Naive thymus-derived CD8-positive, alpha-beta T cell (primary cell): ENCODE data around the gene C1orf122. TPM values are rescaled to one million over a fixed set of nuclear protein-coding genes. Genes with fewer than 3 reads are reported as not detected.
A peak's percentile ranks its signal among the peaks of the same experiment; 100 is the strongest.

Experiments used
- ATAC-seq, 2 donors: fragments of 150-1000 bp; cut with Tn5 transposase in 1 of 2; sonication (Bioruptor Pico), chemical (Tn5 transposase) in 1 of 2; 1 replicate in 1 of 2; 2 replicates in 1 of 2; pipeline ENCODE4 v1.10.0; 2021; ENCODE audit warnings: mild to moderate bottlenecking in 2 of 2, moderate library complexity in 2 of 2
- POLR2A ChIA-PET: fragments of 350-600 bp; sonication (Branson Sonifier 250); formaldehyde crosslinking; loops from one replicate; lab custom pipeline; 2021; ENCODE audit warnings: antibody characterized with exemption; lab: Charles Lee
- DNase-seq, 10 donors: peaks; one replicate each; pipeline versions ENCODE4 v3.0.0 to v3.0.0-alpha.2; 2020 to 2022
- H3K27ac Mint-ChIP-seq, 10 donors: one replicate each; pipeline ENCODE4 v1.8.0; 2020 to 2022; ENCODE audit warnings: mild to moderate bottlenecking in 10 of 10, mixed read lengths in 10 of 10, moderate library complexity in 4 of 10, inconsistent platforms in 1 of 10
- H3K27me3 Mint-ChIP-seq, 5 donors: one replicate each; pipeline ENCODE4 v1.8.0; 2021 to 2022; ENCODE audit warnings: mixed read lengths in 5 of 5
- H3K36me3 Mint-ChIP-seq, 3 donors: one replicate each; pipeline ENCODE4 v1.8.0; 2020 to 2022; ENCODE audit warnings: mixed read lengths in 3 of 3, mild to moderate bottlenecking in 2 of 3, inconsistent platforms in 1 of 3
- H3K4me1 Mint-ChIP-seq, 4 donors: one replicate each; pipeline ENCODE4 v1.8.0; 2021 to 2022; ENCODE audit warnings: mixed read lengths in 4 of 4
- H3K4me3 Mint-ChIP-seq, 10 donors: one replicate each; pipeline ENCODE4 v1.8.0; 2020 to 2022; ENCODE audit warnings: mild to moderate bottlenecking in 10 of 10, mixed read lengths in 10 of 10, moderate library complexity in 6 of 10, inconsistent platforms in 1 of 10
- H3K9me3 Mint-ChIP-seq, 9 donors: one replicate each; pipeline ENCODE4 v1.8.0; 2020 to 2022; ENCODE audit warnings: mixed read lengths in 9 of 9, mild to moderate bottlenecking in 3 of 9, inconsistent platforms in 1 of 9, moderate library complexity in 1 of 9
- polyA plus RNA-seq, 3 donors: library from polyadenylated mRNA; unstranded; fragments of 300-500 nt; fragmentation: Illumina TruSeq; gene quantifications; one replicate each; pipeline ENCODE4 v1.2.3, GENCODE V29; 2021
- total RNA-seq, 8 experiments: library from RNA in 2 of 8; stranded (reverse) in 2 of 8; gene quantifications; one replicate each; pipeline ENCODE4 v1.2.3 and lab custom pipeline; 2021 to 2026

Gene C1orf122
- total and polyA plus RNA-seq, 5 experiments from 2014 or later = 15.1 to 30.5 (median 28.5) TPM

DNA sequence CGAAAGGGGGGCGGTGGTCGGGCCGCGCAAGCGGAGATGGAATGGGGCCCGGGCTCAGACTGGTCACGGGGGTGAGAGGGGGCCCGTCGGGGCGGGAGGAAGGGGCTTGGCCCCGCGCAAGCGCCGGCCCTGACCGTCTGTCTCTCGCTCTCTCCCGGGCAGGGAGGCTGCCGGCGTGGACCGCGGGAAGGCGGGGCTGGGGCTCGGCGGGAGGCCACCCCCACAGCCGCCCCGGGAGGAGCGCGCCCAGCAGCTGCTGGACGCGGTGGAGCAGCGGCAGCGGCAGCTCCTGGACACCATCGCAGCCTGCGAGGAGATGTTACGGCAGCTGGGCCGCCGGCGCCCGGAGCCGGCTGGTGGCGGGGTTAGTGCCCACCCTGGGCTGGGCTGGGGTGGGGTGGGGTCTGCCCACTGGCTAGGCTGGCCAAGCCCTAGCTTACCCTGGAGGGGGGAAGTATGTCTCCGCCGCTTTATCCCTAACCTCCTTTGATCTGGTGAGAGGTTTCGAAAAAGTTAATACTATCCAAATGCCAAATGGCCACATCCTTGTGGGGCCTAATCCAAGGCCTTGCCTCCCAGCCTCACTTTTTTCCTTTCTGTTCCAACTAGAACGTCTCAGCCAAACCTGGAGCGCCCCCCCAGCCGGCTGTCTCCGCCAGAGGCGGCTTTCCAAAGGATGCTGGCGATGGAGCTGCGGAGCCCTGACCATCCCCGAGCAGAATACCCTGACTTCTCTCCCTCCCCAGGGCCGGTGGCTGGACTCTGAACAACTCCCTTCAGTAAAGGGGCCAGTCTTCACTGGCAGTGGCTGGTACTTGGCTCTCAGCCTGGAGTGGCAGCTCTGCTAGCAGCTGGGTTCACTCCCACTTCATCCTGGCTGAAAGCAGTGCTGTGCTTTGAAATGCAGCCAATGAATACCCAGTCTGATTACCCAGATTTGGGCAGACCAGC, 1.1 kb downstream of the C1orf122 start:
- peak in 4 of 10 donors; percentile 2 to 33 (median 9) for DNase-seq
- Mint-ChIP-seq H3K9me3 (no peaks in the 10 kb centered on the region), H3K27ac (peak overlapping the region; percentile 90 to 99 (median 98)), H3K4me3 (peak overlapping the region; percentile 92 to 99 (median 96)), H3K4me1 (peaks cover 10 to 50% (median 43%) of the 10 kb centered on the region in 4 donors), H3K36me3 (peaks cover 5 to 30% (median 6%) of the 10 kb centered on the region in 3 donors), H3K27me3 (no peaks in the 10 kb centered on the region)
- peak; percentile 36 to 52 for ATAC-seq
- POLR2A ChIA-PET = interaction anchor here (0.6 to 2.7 kb wide), 9 partner anchors 10 to 329 kb away, joined by 3 to 21 read pairs (median 4); partner anchors contain the start of genes CDCA8 and MTF1

DNA sequence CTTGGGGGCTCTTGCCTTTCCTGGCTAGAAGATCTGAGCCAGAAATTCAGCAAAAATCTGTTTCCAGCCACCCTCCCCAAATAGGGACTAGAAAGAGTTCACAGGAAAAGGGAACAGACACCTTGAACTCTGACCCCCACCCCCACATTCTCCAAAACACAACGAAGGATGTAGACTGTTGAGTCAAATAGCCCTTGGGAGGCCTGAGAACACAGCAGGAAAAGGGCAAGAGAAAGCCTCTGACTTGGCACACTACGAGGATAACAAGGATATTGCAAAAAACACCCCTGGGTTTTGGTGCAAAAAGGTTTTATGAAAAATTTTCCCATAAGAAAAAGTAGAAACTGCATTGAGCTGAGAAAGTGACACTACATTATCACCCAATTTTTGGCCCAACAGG, 2.4 kb downstream of the C1orf122 start:
- Mint-ChIP-seq H3K4me1 (peaks cover 8 to 42% (median 38%) of the 10 kb centered on the region in 4 donors), H3K4me3 (peak overlapping the region in 4 of 10 donors; percentile 11 to 99 (median 56)), H3K36me3 (peaks cover 0 to 29% (median 0%) of the 10 kb centered on the region in 3 donors), H3K27me3 (no peaks in the 10 kb centered on the region), H3K9me3 (no peaks in the 10 kb centered on the region), H3K27ac (peak overlapping the region in 5 of 10 donors; percentile 11 to 68 (median 24))
- DNase-seq (no peak), ATAC-seq (no peak)
- POLR2A ChIA-PET = no interaction called here

- POLR2A ChIA-PET = no interaction called here
- Mint-ChIP-seq H3K4me3 (peak overlapping the region in 4 of 10 donors; percentile 22 to 53 (median 39)), H3K4me1 (peaks cover 8 to 36% (median 31%) of the 10 kb centered on the region in 4 donors), H3K27me3 (no peaks in the 10 kb centered on the region), H3K9me3 (no peaks in the 10 kb centered on the region), H3K27ac (peak overlapping the region in 8 of 10 donors; percentile 24 to 79 (median 49)), H3K36me3 (peaks cover 0 to 26% (median 0%) of the 10 kb centered on the region in 3 donors)
- DNase-seq (peak; percentile 36 to 73 (median 53)), ATAC-seq (peak in 1 of 2 donors; percentile 36)
Measured at GRCh38 chr1:37811027-37811655, 3.6 kb downstream of the C1orf122 start.

GRCh38 chr1:37813529-37814145, 6.0 kb downstream of the C1orf122 start:
- H3K4me3 Mint-ChIP-seq = no peak overlapping the region
- POLR2A ChIA-PET = no interaction called here
- peaks cover 0 to 44% (median 2%) of the 10 kb centered on the region in 3 donors for H3K36me3 Mint-ChIP-seq
- peaks cover 5 to 23% (median 16%) of the 10 kb centered on the region in 4 donors for H3K4me1 Mint-ChIP-seq
- DNase-seq (no peak), ATAC-seq (no peak)
- H3K27me3 Mint-ChIP-seq = no peaks in the 10 kb centered on the region
- H3K9me3 Mint-ChIP-seq = no peaks in the 10 kb centered on the region
- H3K27ac Mint-ChIP-seq = no peak overlapping the region

DNA sequence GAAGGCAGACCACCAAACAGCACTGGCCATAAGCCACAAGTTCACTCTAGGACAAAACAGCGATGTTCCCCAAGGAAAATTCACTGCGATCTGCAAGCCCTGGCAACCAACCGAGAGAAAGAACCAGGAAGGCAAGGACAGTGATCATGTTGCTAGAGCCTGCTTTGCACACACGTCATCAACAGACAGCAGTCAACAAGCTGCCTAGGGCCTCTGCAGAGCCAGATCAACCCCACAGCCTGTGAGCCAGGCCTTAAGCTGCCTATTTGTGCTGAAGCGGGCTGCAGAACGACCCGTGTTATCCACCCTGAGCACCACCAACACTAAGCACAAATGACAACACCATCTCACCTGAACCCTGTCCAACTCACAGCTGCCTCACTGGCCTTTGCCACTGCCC, 6.7 kb downstream of the C1orf122 start:
- DNase-seq (no peak), ATAC-seq (no peak)
- POLR2A ChIA-PET = no interaction called here
- H3K27me3 Mint-ChIP-seq = no peaks in the 10 kb centered on the region
- peaks cover 0 to 46% (median 2%) of the 10 kb centered on the region in 3 donors for H3K36me3 Mint-ChIP-seq
- H3K4me3 Mint-ChIP-seq = no peak overlapping the region
- H3K9me3 Mint-ChIP-seq = no peaks in the 10 kb centered on the region
- H3K27ac Mint-ChIP-seq = peak overlapping the region in 1 of 10 donors; percentile 29
- H3K4me1 Mint-ChIP-seq = peaks cover 1 to 17% (median 10%) of the 10 kb centered on the region in 4 donors

- Mint-ChIP-seq H3K27ac (peak overlapping the region in 1 of 10 donors; percentile 33), H3K9me3 (no peaks in the 10 kb centered on the region), H3K36me3 (peaks cover 0 to 74% (median 13%) of the 10 kb centered on the region in 3 donors), H3K27me3 (no peaks in the 10 kb centered on the region), H3K4me1 (no peaks in the 10 kb centered on the region), H3K4me3 (no peak overlapping the region)
- ATAC-seq (no peak), DNase-seq (no peak)
- POLR2A ChIA-PET = interaction anchor here (1.1 kb wide), 1 partner anchor 10 kb away, joined by 3 read pairs; the partner anchor contains the start of genes C1orf122 and YRDC
Measured at GRCh38 chr1:37817481-37817880, 9.9 kb downstream of the C1orf122 start.

GRCh38 chr1:37821481-37821880, 13.9 kb downstream of the C1orf122 start:
- POLR2A ChIA-PET = interaction anchor here (1.4 kb wide), 1 partner anchor 13 kb away, joined by 4 read pairs; the partner anchor contains the start of gene YRDC
- no peak overlapping the region for H3K27ac Mint-ChIP-seq

GRCh38 chr1:37822906-37823815, 15.6 kb downstream of the C1orf122 start:
- Mint-ChIP-seq H3K4me3 (no peak overlapping the region), H3K27me3 (no peaks in the 10 kb centered on the region), H3K27ac (peak overlapping the region in 2 of 10 donors; percentile 13 to 79), H3K36me3 (peaks cover 0 to 80% (median 12%) of the 10 kb centered on the region in 3 donors), H3K4me1 (peaks cover 0 to 12% (median 3%) of the 10 kb centered on the region in 4 donors), H3K9me3 (no peaks in the 10 kb centered on the region)
- DNase-seq = no peak
- no peak for ATAC-seq
- POLR2A ChIA-PET = no interaction called here

More at GRCh38 chr1:37821481-37821880, 13.9 kb downstream of the C1orf122 start:
- Mint-ChIP-seq H3K4me1 (peaks cover 0 to 12% (median 2%) of the 10 kb centered on the region in 4 donors), H3K36me3 (peaks cover 0 to 81% (median 14%) of the 10 kb centered on the region in 3 donors), H3K9me3 (no peaks in the 10 kb centered on the region), H3K27me3 (no peaks in the 10 kb centered on the region), H3K4me3 (no peak overlapping the region)
- DNase-seq (no peak), ATAC-seq (no peak)

- Mint-ChIP-seq H3K9me3 (no peaks in the 10 kb centered on the region), H3K4me3 (no peak overlapping the region), H3K27ac (peak overlapping the region in 1 of 10 donors; percentile 79), H3K27me3 (no peaks in the 10 kb centered on the region), H3K4me1 (peaks cover 0 to 12% (median 3%) of the 10 kb centered on the region in 4 donors), H3K36me3 (peaks cover 0 to 80% (median 12%) of the 10 kb centered on the region in 3 donors)
- ATAC-seq (no peak), DNase-seq (no peak)
- POLR2A ChIA-PET = no interaction called here
Measured at GRCh38 chr1:37824001-37824400, 16.4 kb downstream of the C1orf122 start.

- DNase-seq = no peak
- no peaks in the 10 kb centered on the region for H3K27me3 Mint-ChIP-seq
- no peak overlapping the region for H3K4me3 Mint-ChIP-seq
- H3K27ac Mint-ChIP-seq = peak overlapping the region in 2 of 10 donors; percentile 21 to 24
- POLR2A ChIA-PET = no interaction called here
- ATAC-seq = no peak
- no peaks in the 10 kb centered on the region for H3K9me3 Mint-ChIP-seq
- H3K4me1 Mint-ChIP-seq = peaks cover 0 to 12% (median 3%) of the 10 kb centered on the region in 4 donors
- H3K36me3 Mint-ChIP-seq = peaks cover 0 to 81% (median 8%) of the 10 kb centered on the region in 3 donors
Measured at GRCh38 chr1:37825506-37825905, 17.9 kb downstream of the C1orf122 start.

DNA sequence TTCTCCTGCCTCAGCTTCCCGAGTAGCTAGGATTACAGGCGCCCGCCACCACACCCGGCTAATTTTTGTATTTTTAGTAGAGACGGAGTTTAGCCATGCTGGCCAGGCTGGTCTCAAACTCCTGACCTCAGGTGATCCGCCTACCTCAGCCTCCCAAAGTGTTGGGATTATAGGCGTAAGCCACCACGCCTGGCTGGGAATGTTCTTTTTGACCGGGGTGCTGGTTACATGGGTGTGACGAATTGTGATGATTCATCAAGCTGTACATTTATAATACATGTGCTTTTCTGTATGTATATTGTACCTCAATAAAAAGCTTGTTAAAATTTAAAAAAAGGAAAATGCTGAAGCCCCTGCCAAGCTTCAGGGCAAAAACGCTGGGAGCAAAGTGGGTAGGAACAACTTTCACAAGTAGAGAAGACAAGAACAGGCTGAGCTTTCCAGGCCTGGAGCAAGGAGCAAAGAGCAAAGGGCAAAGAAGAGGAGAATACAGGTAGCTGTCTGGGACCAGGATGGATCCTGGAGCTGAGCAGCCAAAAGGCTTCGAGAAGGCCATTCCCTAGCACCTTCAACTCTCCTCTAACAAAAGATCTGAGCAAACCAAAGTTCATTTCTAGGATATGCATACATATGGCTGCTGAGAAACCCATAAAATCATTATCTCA, 21.0 kb downstream of the C1orf122 start:
- H3K27me3 Mint-ChIP-seq = no peaks in the 10 kb centered on the region
- H3K27ac Mint-ChIP-seq = peak overlapping the region in 2 of 10 donors; percentile 8 to 37
- H3K9me3 Mint-ChIP-seq = no peaks in the 10 kb centered on the region
- H3K4me3 Mint-ChIP-seq = no peak overlapping the region
- peaks cover 0 to 74% (median 3%) of the 10 kb centered on the region in 3 donors for H3K36me3 Mint-ChIP-seq
- ATAC-seq = no peak
- no peak for DNase-seq
- POLR2A ChIA-PET = no interaction called here
- peaks cover 0 to 9% (median 3%) of the 10 kb centered on the region in 4 donors for H3K4me1 Mint-ChIP-seq
